Gastroesophageal sphincter (tissue), 3 donors: ENCODE measurements around the gene UBR1.

ENCODE experiments used
- CTCF ChIP-seq, 4 experiments: fragments of 200-600 bp in 2 of 4; fragments of 450-650 bp in 2 of 4; sonication (generic) in 1 of 4; IDR thresholded peaks; one replicate each; pipeline ENCODE4 v1.5.1; 2017 to 2019; ENCODE audit warnings: antibody characterized with exemption in 4 of 4, mild to moderate bottlenecking in 2 of 4, moderate library complexity in 2 of 4
- EP300 ChIP-seq: sonication (generic); formaldehyde crosslinking; IDR thresholded peaks from one replicate; pipeline ENCODE4 v1.6.1; 2017; ENCODE audit warnings: antibody characterized with exemption, mild to moderate bottlenecking
- POLR2A ChIP-seq, 2 donors: fragments of 450-650 bp; IDR thresholded peaks; one replicate each; pipeline ENCODE4 v1.6.1; 2017; ENCODE audit warnings: antibody characterized with exemption in 2 of 2, mild to moderate bottlenecking in 2 of 2, moderate library complexity in 1 of 2

DNA sequence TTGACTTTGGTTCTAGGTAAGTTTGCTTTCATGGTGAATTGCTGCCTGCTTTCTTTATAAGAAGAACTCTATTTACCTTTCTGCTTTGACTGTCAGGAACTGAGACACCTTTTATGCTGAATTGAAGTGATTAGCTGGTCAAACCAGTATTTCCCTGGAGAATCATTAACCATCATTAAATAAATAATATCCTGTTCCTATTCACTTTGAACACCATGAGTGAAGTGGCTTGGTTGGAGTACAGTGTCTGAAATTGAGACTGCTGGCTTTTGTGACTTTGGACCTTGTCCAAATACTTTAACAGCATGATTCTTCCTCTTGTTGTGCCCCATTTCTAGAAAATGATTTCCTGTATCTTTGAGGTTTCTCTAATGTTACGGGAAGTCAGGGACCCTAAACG, 21.9 kb upstream of the UBR1 start:
- TF ChIP-seq CTCF (IDR thresholded peaks at IDR 0.05) (no peak), EP300 (no peak), POLR2A (IDR thresholded peaks at IDR 0.05) (no peak)
